GM19238 (cell line): Measurements from ENCODE around the gene CRTC1.

ENCODE experiments used
- DNase-seq: peaks from one replicate; pipeline ENCODE4 v3.0.0; 2011; ENCODE audit warnings: low spot score; ENCODE audit not compliant: insufficient read length

Gene CRTC1

GRCh38 chr19:18651733-18652132, 31.7 kb upstream of the CRTC1 start:
- no peak for DNase-seq

DNA sequence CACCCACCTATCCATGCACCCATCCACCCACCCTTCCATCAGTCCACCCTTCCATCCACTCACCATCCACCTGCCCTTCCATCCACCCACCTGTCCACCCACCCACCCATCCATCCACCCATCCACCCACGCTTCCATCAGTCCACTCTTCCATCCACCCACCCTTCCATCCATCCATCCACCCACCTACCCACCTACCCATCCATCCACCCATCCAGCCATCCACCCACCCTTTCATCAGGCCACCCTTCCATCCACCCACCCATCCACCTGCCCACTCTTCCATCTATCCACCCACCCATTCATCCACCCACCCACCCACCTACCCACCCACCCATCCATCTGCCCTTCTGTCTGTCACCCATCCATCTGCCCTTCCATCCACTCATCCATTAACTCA, 29.6 kb upstream of the CRTC1 start:
- no peak for DNase-seq

- DNase-seq, result no peak
Observed at GRCh38 chr19:18654469-18654868, 29.0 kb upstream of the CRTC1 start.

DNA sequence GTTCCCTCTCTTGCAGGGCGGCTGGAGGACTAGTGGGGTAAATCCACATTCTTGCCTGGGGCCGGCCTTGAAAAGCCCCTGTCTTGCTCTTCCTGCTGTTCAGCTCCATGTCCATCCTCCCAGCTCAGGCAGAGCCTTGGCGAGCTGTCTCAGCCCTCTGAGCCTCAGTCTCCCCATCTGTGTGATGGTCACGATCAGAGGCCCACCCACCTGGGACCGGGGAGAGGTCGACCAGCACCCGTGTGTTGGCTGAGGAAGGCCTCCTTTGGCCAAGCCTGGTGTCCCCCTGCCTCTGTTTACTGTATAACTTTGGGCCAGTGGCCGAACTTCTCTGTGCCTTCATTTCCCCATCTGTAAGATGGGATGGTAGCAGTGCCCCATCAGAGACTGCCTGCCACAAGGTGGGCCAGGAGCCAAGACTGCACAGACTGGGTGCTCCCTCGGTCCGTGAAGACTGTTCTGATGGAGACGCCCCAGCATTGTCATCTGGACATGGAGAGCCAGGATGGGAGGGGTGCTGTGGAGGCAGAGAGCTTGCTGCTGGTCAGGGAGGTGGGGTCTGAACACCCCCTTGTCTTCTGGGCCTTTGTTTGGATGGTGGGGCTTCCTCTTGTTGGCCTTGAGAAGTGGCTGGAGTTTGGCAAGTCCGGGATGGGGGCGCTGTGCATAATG, 28.2 kb upstream of the CRTC1 start:
- no peak for DNase-seq

DNA sequence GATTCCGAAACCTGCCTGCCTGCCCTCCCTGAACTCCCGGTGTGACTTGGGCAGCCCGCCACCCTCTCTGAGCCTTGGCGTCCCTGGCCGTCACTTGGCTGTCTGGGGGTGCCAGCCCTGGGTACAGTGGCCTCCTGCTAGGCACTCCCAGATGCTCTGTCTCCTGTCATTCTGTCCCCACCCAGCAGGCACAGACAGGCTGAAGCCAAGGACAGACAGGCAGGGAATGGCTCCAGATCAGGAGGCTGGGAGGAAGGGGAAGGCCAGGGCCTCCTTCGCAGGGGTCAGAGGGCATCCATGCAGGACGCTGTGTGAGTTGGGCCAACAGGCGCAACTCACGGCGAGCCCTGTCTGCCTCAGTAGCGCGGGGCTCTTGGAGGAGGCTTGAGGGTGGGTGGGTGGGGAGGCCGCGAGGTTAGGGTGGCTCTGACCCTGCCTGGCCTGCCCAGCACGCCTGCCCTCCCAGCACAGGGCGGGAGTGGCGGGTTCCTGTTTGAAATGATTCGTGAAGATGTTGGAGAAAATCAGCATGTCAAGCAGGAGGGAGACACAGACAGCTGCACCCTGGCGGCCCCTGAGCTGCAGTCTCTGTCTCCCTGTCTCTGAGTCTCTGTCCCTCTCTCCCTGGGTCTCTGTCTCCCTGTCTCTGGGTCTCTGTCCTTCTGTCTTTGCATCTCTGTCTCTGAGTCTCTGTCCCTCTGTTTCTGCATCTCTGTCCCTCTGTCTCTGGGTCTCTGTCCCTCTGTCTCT, 27.0 kb upstream of the CRTC1 start:
- no peak for DNase-seq

DNA sequence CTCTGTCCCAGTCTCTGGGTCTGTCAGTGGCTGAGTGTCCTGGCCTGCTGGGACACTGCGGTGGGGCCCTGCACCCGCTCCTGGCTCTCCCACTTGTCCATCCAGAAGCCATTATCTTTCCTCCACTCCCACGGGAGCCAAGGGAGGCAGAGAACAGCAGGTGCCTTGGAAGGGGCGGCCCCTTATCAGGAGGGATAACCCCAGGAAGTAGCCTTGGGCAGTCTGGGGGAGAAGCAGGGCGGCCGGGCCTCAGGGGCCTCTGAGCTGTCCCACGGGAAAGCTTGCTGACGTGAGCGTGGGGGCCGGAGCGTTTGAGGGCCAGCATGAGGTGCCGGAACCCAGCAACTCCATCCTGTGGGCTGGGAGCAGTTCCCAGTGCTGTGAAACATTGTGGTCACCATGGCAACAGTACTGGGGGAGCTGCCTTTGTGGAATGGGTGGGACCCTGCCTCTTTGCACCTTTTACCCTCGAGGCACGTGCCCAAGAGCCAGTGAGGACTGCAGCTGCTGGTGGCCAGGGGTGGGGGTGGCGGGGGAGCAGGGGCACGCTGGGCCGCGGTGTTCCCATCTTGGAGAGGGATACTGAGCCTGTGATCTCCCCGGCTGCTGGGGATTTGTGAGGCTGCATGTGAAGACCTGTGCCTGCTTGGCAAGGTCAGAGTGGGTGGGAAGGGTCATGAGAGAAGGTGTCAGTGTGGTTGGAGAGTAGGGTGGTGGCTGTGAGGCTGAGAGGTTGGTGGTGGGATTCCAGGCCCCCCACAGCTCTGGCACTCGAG, 25.7 kb upstream of the CRTC1 start:
- no peak for DNase-seq

GRCh38 chr19:18658366-18658855, 25.1 kb upstream of the CRTC1 start:
- DNase-seq, result no peak

GRCh38 chr19:18659281-18660050, 24.0 kb upstream of the CRTC1 start:
- peak; percentile 52 for DNase-seq

DNA sequence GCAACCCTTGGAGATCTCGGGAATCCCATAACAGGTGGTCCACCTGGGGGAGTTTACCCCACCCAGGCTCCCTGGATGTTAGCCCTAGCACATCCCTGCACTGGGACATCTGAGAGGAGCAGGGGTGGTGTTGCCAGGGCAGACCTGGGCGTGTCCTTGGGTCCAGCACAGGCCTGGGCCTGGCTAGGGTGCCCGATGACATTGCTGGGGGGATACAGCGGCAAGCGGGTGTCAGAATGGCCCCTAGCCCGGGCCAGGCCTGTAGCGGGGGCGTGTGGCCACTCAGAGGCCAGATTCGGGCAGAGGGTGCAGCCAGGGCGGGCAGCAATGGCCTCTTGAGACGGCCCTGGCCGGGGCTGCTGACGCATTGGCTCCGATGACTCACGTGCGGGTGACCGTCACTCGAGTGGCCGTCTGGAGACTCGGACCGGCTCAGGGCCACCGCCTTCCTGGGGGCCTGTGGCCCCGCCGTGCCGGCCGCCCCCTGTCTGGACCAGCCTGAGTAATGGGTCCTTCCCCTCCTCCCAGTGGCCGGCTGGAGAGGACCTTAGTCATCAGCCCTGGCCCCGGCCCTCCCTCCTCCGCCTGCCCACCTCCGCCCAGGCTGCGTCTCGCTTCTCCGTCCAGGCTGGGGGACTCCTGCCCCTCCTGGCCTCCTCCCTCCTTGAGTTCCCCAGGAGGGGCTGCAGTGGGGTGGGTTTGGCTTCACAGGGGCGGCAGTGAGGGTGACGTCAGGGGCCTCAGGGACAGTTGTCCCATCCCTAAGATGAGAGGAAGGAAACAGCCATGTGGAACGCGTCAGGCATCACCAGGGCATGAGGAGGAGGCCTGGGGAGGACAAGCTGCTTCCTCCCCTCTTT, 23.2 kb upstream of the CRTC1 start:
- DNase-seq, result no peak

GRCh38 chr19:18660939-18661670, 22.4 kb upstream of the CRTC1 start:
- no peak for DNase-seq

GRCh38 chr19:18662972-18663732, 20.3 kb upstream of the CRTC1 start:
- DNase-seq, result no peak

- no peak for DNase-seq
Observed at GRCh38 chr19:18663940-18664530, 19.4 kb upstream of the CRTC1 start.

GRCh38 chr19:18665771-18666202, 17.7 kb upstream of the CRTC1 start:
- no peak for DNase-seq

- DNase-seq, result no peak
Observed at GRCh38 chr19:18666317-18666716, 17.2 kb upstream of the CRTC1 start.

GRCh38 chr19:18666784-18667183, 16.7 kb upstream of the CRTC1 start:
- no peak for DNase-seq

- DNase-seq, result no peak
Observed at GRCh38 chr19:18667531-18668251, 15.8 kb upstream of the CRTC1 start.

DNA sequence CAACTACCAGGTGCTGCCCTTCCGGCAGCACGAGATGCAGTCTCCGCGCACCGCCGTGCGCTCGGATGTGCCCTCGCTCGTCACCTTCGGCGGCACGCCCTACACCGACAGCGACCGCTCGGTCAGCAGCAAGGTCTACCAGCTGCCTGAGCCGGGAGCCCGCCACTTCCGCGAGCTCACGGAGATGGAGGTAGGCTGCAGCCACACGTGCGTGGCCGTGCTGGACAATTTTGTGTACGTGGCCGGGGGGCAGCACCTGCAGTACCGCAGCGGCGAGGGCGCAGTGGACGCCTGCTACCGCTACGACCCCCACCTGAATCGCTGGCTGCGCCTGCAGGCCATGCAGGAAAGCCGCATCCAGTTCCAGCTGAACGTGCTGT, 15.2 kb upstream of the CRTC1 start:
- DNase-seq, result no peak
